Prostate gland (tissue), 2 donors: ENCODE data around the gene HK1. TPM values are rescaled to one million over a fixed set of nuclear protein-coding genes. Genes with fewer than 3 reads are reported as not detected.

ENCODE experiments used
- DNase-seq: peaks from one replicate; pipeline ENCODE4 v3.0.0-alpha.2; 2019; ENCODE audit warnings: low spot score
- H3K27ac ChIP-seq, 2 donors: fragments of 200-600 bp; sonication (generic); 2 replicates each; pipeline ENCODE4 v1.5.1; 2017 to 2019
- H3K27me3 ChIP-seq: fragments of 200-600 bp; sonication (generic); replicated peaks from 2 replicates; pipeline ENCODE4 v1.5.1; 2019; ENCODE audit not compliant: insufficient read depth
- H3K36me3 ChIP-seq, 2 donors: fragments of 200-600 bp; sonication (generic); 1 replicate in 1 of 2; 2 replicates in 1 of 2; pipeline versions ENCODE4 v1.5.1 to v1.8.1; 2017 to 2019
- H3K4me1 ChIP-seq: fragments of 200-600 bp; sonication (generic); replicated peaks from 2 replicates; pipeline ENCODE4 v1.5.1; 2019
- H3K4me3 ChIP-seq, 2 donors: fragments of 200-600 bp; sonication (generic); 2 replicates each; pipeline ENCODE4 v1.5.1; 2017 to 2019
- H3K9me3 ChIP-seq: fragments of 200-600 bp; sonication (generic); 2 replicates; pipeline ENCODE4 v1.5.1; 2017
- CTCF ChIP-seq, 4 experiments: fragments of 200-600 bp in 2 of 4; fragments of 450-650 bp in 2 of 4; sonication (generic) in 2 of 4; IDR thresholded peaks; 1 replicate in 3 of 4; 2 replicates in 1 of 4; pipeline ENCODE4 v1.5.1; 2016 to 2019; ENCODE audit warnings: antibody characterized with exemption in 4 of 4, mild to moderate bottlenecking in 2 of 4, moderate library complexity in 2 of 4
- POLR2A ChIP-seq: fragments of 450-650 bp; IDR thresholded peaks from one replicate; pipeline ENCODE4 v1.6.1; 2016; ENCODE audit warnings: antibody characterized with exemption, mild to moderate bottlenecking
- POLR2AphosphoS5 ChIP-seq: sonication (generic); formaldehyde crosslinking; IDR thresholded peaks from one replicate; pipeline ENCODE4 v1.6.1; 2017; ENCODE audit warnings: antibody characterized with exemption
- WGBS: methylation state at CpG from one replicate; pipeline ENCODE4 v1.1.5; 2018; 5-methylcytosine and 5-hydroxymethylcytosine counted together
- intact Hi-C: fragments of 100-400 bp; cut with DNase I; formaldehyde crosslinking; loops from one replicate; pipeline ENCODE4 v1.14.2; 2022
- total RNA-seq, 2 donors: library from RNA; depleted of rRNA; stranded (reverse); fragments of >200 nt; gene quantifications; one replicate each; pipeline ENCODE4 v1.1.0, GENCODE V29; 2016

HK1 gene
- 100 to 1,000 TPM in 1 of 2 donors, 10 to 100 TPM in 1; 67.8 to 134 TPM for total RNA-seq

GRCh38 chr10:69278446-69278963 is at the start of gene HK1:
Gene HK1 (plus strand): TSS chr10:69278496.
- intact Hi-C loops, result no loop called here
- Histone ChIP-seq H3K27me3 (no peaks in the 10 kb centered on the region), H3K27ac (no peak within 1 kb of the TSS), H3K36me3 (no peaks in the 10 kb centered on the region), H3K9me3 (no peaks in the 10 kb centered on the region), H3K4me1 (no peaks in the 10 kb centered on the region), H3K4me3 (no peak within 1 kb of the TSS)
- no peak for TF ChIP-seq CTCF (IDR thresholded peaks at IDR 0.05)
- no peak for TF ChIP-seq POLR2AphosphoS5
- no peak for TF ChIP-seq POLR2A
- DNase-seq, result no peak
- WGBS, result 62% methylated on average over 11 of the region's 11 CpGs

- no peaks in the 10 kb centered on the region for H3K9me3 ChIP-seq
- no peak overlapping the region for H3K4me3 ChIP-seq
- 85% methylated on average over 8 of the region's 8 CpGs for WGBS
- intact Hi-C loops, result no loop called here
- no peaks in the 10 kb centered on the region for H3K4me1 ChIP-seq
- TF ChIP-seq CTCF (IDR thresholded peaks at IDR 0.05) (no peak), POLR2AphosphoS5 (no peak), POLR2A (no peak)
- DNase-seq, result no peak
- no peaks in the 10 kb centered on the region for H3K27me3 ChIP-seq
- no peaks in the 10 kb centered on the region for H3K36me3 ChIP-seq
- no peak overlapping the region for H3K27ac ChIP-seq
Observed at GRCh38 chr10:69229616-69229916, 48.7 kb upstream of the HK1 start.

DNA sequence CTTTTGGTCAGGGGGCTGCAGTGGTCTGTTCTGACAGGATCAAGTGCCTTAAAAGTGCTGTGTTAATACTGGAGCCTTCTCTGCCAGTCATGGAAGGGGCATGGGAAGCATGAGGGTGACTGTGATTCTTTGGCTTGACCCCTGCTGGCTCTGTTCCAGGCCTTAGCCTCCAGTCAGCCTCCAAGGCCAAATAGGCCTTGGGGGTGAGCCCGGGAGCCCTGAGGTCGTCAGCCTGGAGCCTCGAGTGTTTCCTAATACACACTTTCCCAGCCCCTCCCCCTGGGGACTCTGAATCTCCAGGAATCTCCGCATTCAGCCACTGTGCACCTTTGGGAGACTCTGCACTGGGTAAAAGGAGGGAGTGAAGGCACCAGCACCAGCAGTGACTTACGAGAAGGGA is 48.2 kb upstream of the HK1 start:
- intact Hi-C loops, result no loop called here
- 79% methylated on average over 5 of the region's 5 CpGs for WGBS
- no peaks in the 10 kb centered on the region for H3K27me3 ChIP-seq

DNA sequence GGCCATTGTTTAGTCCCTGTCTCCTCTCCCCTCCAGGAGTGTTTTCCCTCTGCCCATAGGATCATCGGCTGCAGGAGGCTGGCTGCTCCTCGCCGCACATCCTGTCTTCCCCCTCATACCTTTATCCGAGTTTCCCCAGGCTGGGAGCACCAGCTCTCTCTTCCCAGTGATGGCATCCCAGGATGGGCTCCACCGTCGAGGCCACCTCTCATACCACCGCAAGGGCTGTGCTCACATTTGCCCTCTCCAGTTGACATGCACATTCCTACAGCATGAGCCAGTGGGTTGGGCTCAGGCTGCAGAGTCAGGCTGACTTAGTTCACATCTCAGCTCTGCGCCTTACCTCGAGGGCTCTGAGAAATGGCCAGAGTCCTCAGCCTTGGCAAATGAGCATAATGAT is 46.0 kb upstream of the HK1 start:
- H3K27me3 ChIP-seq, result no peaks in the 10 kb centered on the region
- no peak for DNase-seq
- H3K9me3 ChIP-seq, result no peaks in the 10 kb centered on the region
- H3K4me1 ChIP-seq, result no peaks in the 10 kb centered on the region
- H3K4me3 ChIP-seq, result no peak overlapping the region
- 87% methylated on average over 8 of the region's 9 CpGs for WGBS
- TF ChIP-seq POLR2A (no peak), CTCF (IDR thresholded peaks at IDR 0.05) (no peak), POLR2AphosphoS5 (no peak)
- H3K27ac ChIP-seq, result no peak overlapping the region
- H3K36me3 ChIP-seq, result no peaks in the 10 kb centered on the region
- intact Hi-C loops, result no loop called here

More for the DNA sequence above, 48.2 kb upstream of the HK1 start:
- Histone ChIP-seq H3K27ac (no peak overlapping the region), H3K4me1 (no peaks in the 10 kb centered on the region), H3K36me3 (no peaks in the 10 kb centered on the region), H3K4me3 (no peak overlapping the region), H3K9me3 (no peaks in the 10 kb centered on the region)
- DNase-seq, result no peak
- TF ChIP-seq POLR2AphosphoS5 (no peak), POLR2A (no peak), CTCF (IDR thresholded peaks at IDR 0.05) (no peak)

DNA sequence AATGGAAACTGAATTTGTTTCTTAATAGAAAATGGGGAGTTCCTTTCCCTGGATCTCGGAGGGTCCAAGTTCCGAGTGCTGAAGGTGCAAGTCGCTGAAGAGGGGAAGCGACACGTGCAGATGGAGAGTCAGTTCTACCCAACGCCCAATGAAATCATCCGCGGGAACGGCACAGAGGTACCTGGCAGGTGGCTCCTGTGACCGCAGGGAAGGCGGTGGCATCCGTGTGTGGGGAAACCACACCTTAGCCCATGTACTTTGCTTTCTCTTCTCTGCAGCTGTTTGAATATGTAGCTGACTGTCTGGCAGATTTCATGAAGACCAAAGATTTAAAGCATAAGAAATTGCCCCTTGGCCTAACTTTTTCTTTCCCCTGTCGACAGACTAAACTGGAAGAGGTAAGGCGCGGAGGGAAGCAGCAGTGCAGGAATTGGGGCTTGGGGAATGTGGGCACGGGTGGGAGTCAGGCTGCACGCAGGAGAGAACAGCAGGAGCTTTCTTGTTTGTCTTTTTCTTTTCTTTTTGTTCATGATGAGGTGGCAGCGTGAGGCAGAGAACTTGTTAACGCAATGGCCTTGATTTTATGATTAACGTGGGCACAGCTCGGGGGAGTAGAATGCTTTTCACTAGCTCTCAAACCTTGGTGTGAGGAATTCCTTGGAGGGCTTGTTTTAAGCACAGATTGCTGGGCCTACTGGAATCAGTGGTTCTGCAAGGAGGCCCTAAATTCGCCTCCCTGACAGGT is 45.4 kb upstream of the HK1 start:
- 72% methylated on average over 22 of the region's 22 CpGs for WGBS
- no peak overlapping the region for H3K4me3 ChIP-seq
- no peak for DNase-seq
- TF ChIP-seq POLR2AphosphoS5 (no peak), CTCF (IDR thresholded peaks at IDR 0.05) (no peak), POLR2A (no peak)
- no peaks in the 10 kb centered on the region for H3K9me3 ChIP-seq
- H3K36me3 ChIP-seq, result no peaks in the 10 kb centered on the region
- intact Hi-C loops, result no loop called here
- no peaks in the 10 kb centered on the region for H3K27me3 ChIP-seq
- no peaks in the 10 kb centered on the region for H3K4me1 ChIP-seq
- H3K27ac ChIP-seq, result peak overlapping the region in 1 of 2 donors; percentile 0
